ENCODE results near the gene PIK3R4.
A peak's percentile ranks its signal among the peaks of the same experiment; 100 is the strongest.

The PIK3R4 gene

GRCh38 chr3:130746246-130747039 is at the start of gene PIK3R4:
PIK3R4 (minus strand) TSS chr3:130746829; CDS start chr3:130745218, 1,611 bp downstream.
- peak; percentile 95 for DNase-seq

- DNase-seq: no peak
Observed at GRCh38 chr3:130795396-130795795, 48.8 kb upstream of the PIK3R4 start.

- no peak for DNase-seq
Observed at GRCh38 chr3:130792246-130792645, 45.6 kb upstream of the PIK3R4 start.

GRCh38 chr3:130789782-130790322 is 43.2 kb upstream of the PIK3R4 start:
- no peak for DNase-seq

GRCh38 chr3:130787422-130788068 is 40.9 kb upstream of the PIK3R4 start:
- DNase-seq: no peak

GRCh38 chr3:130786306-130786705 is 39.7 kb upstream of the PIK3R4 start:
- no peak for DNase-seq

GRCh38 chr3:130783629-130784028 is 37.0 kb upstream of the PIK3R4 start:
- DNase-seq: peak; percentile 53

- DNase-seq: no peak
Observed at GRCh38 chr3:130779486-130779885, 32.9 kb upstream of the PIK3R4 start.

GRCh38 chr3:130779031-130779430 is 32.4 kb upstream of the PIK3R4 start:
- DNase-seq: peak; percentile 47

GRCh38 chr3:130773366-130773765 is 26.7 kb upstream of the PIK3R4 start:
- no peak for DNase-seq

- DNase-seq: no peak
Observed at GRCh38 chr3:130772129-130772528, 25.5 kb upstream of the PIK3R4 start.

GRCh38 chr3:130770644-130771043 is 24.0 kb upstream of the PIK3R4 start:
- no peak for DNase-seq

- DNase-seq: no peak
Observed at GRCh38 chr3:130761730-130762311, 15.2 kb upstream of the PIK3R4 start.

- no peak for DNase-seq
Observed at GRCh38 chr3:130760922-130761321, 14.3 kb upstream of the PIK3R4 start.

- peak; percentile 45 for DNase-seq
Observed at GRCh38 chr3:130759692-130760338, 13.2 kb upstream of the PIK3R4 start.

GRCh38 chr3:130758624-130759369 is 12.2 kb upstream of the PIK3R4 start:
- DNase-seq: no peak

- no peak for DNase-seq
Observed at GRCh38 chr3:130757611-130758150, 11.1 kb upstream of the PIK3R4 start.

- DNase-seq: no peak
Observed at GRCh38 chr3:130755666-130756065, 9.0 kb upstream of the PIK3R4 start.

- no peak for DNase-seq
Observed at GRCh38 chr3:130748981-130749380, 2.4 kb upstream of the PIK3R4 start.

GRCh38 chr3:130748467-130748861 is 1.8 kb upstream of the PIK3R4 start:
- no peak for DNase-seq

- DNase-seq: no peak
Observed at GRCh38 chr3:130743354-130743753, 3.3 kb downstream of the PIK3R4 start.

- no peak for DNase-seq
Observed at GRCh38 chr3:130741946-130742610, 4.6 kb downstream of the PIK3R4 start.
